CD4-positive, alpha-beta T cell (primary cell): ENCODE data around the gene POLR3K. TPM values are rescaled to one million over a fixed set of nuclear protein-coding genes. Genes with fewer than 3 reads are reported as not detected.
A peak's percentile ranks its signal among the peaks of the same experiment; 100 is the strongest.

ENCODE experiments used
- ATAC-seq: fragments of 200-7000 bp; cut with Tn5 transposase; one replicate; pipeline ENCODE4 v1.10.0; 2022; ENCODE audit warnings: mild to moderate bottlenecking; ENCODE audit not compliant: poor library complexity
- CTCF ChIA-PET: fragments of 350-600 bp; sonication (Branson Sonifier 250); formaldehyde crosslinking; loops from one replicate; lab custom pipeline; 2021; ENCODE audit warnings: antibody characterized with exemption, inconsistent platforms; lab: Charles Lee
- POLR2A ChIA-PET: fragments of 350-600 bp; sonication (Branson Sonifier 250); formaldehyde crosslinking; loops from one replicate; lab custom pipeline; 2021; ENCODE audit warnings: antibody characterized with exemption, inconsistent platforms; lab: Charles Lee
- DNase-seq, 14 experiments: peaks; one replicate each; pipeline ENCODE4 v3.0.0-alpha.2; 2013 to 2020; ENCODE audit warnings: mixed read lengths in 2 of 14
- H3K27ac ChIP-seq, 2 donors: one replicate each; pipeline versions ENCODE4 v1.5.1 to v1.7.0; 2013; ENCODE audit warnings: low read length in 2 of 2, low read depth in 1 of 2, mild to moderate bottlenecking in 1 of 2
- H3K27me3 ChIP-seq, 2 experiments: 1 replicate in 1 of 2; 2 replicates in 1 of 2; pipeline versions ENCODE4 v1.6.1 to v1.7.0; 2013; ENCODE audit warnings: low read length in 2 of 2, control low read depth in 1 of 2, mild to moderate bottlenecking in 1 of 2, moderate library complexity in 1 of 2; ENCODE audit not compliant: insufficient read depth in 2 of 2, control insufficient read depth in 1 of 2
- H3K36me3 ChIP-seq: one replicate; pipeline ENCODE4 v1.6.1; 2013; ENCODE audit warnings: low read length, control low read depth; ENCODE audit not compliant: insufficient read depth
- H3K4me1 ChIP-seq: one replicate; pipeline ENCODE4 v1.6.1; 2013; ENCODE audit warnings: low read length, control low read depth; ENCODE audit not compliant: insufficient read depth
- H3K4me3 ChIP-seq: one replicate; pipeline ENCODE4 v1.5.1; 2013; ENCODE audit warnings: mild to moderate bottlenecking, low read length, moderate library complexity
- H3K9me3 ChIP-seq, 2 experiments: 1 replicate in 1 of 2; 2 replicates in 1 of 2; pipeline versions ENCODE4 v1.6.1 to v1.7.0; 2013; ENCODE audit warnings: low read length in 2 of 2, mild to moderate bottlenecking in 2 of 2, control low read depth in 1 of 2, moderate library complexity in 1 of 2; ENCODE audit not compliant: control insufficient read depth in 1 of 2, insufficient read depth in 1 of 2
- H3K27ac Mint-ChIP-seq: one replicate; pipeline ENCODE4 v1.8.0; 2020; ENCODE audit warnings: mixed read lengths
- H3K27me3 Mint-ChIP-seq: one replicate; pipeline ENCODE4 v1.8.0; 2021; ENCODE audit warnings: mixed read lengths
- H3K36me3 Mint-ChIP-seq: one replicate; pipeline ENCODE4 v1.8.0; 2021; ENCODE audit warnings: low read depth, mixed read lengths
- H3K4me1 Mint-ChIP-seq: one replicate; pipeline ENCODE4 v1.8.0; 2021; ENCODE audit warnings: low read depth, mixed read lengths
- H3K4me3 Mint-ChIP-seq: one replicate; pipeline ENCODE4 v1.8.0; 2020; ENCODE audit warnings: mild to moderate bottlenecking, mixed read lengths
- H3K9me3 Mint-ChIP-seq: one replicate; pipeline ENCODE4 v1.8.0; 2020; ENCODE audit warnings: mixed read lengths
- CTCF ChIP-seq: fragments of 200-600 bp; IDR thresholded peaks from one replicate; pipeline ENCODE4 v1.8.0; 2022; ENCODE audit warnings: antibody characterized with exemption, mild to moderate bottlenecking
- intact Hi-C, 2 experiments: fragments of 100-400 bp; cut with DNase I in 1 of 2; cut with micrococcal nuclease in 1 of 2; formaldehyde crosslinking; loops; one replicate each; pipeline versions ENCODE4 v1.15.1 to v1.9.0; 2023 to 2025; cut with DNase I, micrococcal nuclease
- total RNA-seq, 174 experiments: library from RNA in 2 of 174; stranded (reverse) in 2 of 174; gene quantifications; one replicate each; pipeline ENCODE4 v1.2.3 and lab custom pipeline; 2021 to 2026

Gene POLR3K
- total RNA-seq, 2 experiments from 2014 or later, result 4.1 TPM

DNA sequence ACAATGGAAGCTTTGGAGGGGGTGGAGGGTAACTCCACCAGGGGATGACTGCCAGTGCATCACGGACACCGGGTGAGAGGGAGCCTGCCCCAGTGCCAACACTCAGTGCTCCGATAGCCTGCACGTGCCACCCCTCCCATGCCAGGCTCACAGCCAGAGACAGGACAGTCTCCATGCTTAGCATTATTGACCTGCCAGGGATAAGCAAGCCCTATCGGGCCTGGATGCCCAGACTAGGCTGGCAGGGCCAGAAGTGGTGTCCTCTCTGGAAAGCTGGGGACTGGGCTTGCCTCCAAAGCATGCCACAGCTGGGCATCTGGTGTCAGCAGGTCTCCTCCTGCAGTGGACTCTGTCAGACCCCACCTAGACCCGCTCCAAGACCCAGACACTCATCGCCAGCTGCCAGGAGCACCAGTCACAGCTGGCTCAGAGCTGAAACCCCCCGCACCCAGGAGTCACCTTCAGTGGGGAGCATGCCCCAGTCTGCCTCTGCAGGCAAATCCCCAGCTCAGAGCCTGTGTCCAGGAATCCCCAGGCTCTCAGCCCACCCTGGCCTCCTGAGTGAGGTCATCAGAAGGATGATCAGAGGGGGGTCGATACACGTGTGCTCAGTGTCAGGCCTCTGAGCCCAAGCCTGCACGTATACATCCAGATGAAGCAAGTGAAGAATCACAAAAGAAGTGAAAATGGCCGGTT is 20.8 kb upstream of the POLR3K start:
- Mint-ChIP-seq H3K27ac (no peak overlapping the region), H3K4me1 (peaks cover 26% of the 10 kb centered on the region), H3K9me3 (no peaks in the 10 kb centered on the region), H3K4me3 (no peak overlapping the region), H3K27me3 (peaks cover 48% of the 10 kb centered on the region), H3K36me3 (no peaks in the 10 kb centered on the region)
- intact Hi-C loops, result no loop called here
- no peak for TF ChIP-seq CTCF
- ChIA-PET POLR2A (no interaction called here), CTCF (interaction anchor here (2.7 kb wide), 1 partner anchor 9 kb away, joined by 16 read pairs; no protein-coding TSS in a partner anchor)
- DNase-seq, result no peak
- Histone ChIP-seq H3K36me3 (no peaks in the 10 kb centered on the region), H3K27ac (no peak overlapping the region), H3K4me3 (no peak overlapping the region), H3K27me3 (peaks cover 19 to 39% of the 10 kb centered on the region in 2 experiments), H3K4me1 (peaks cover 38% of the 10 kb centered on the region), H3K9me3 (peaks cover 0 to 12% of the 10 kb centered on the region in 2 experiments)
- ATAC-seq, result no peak

DNA sequence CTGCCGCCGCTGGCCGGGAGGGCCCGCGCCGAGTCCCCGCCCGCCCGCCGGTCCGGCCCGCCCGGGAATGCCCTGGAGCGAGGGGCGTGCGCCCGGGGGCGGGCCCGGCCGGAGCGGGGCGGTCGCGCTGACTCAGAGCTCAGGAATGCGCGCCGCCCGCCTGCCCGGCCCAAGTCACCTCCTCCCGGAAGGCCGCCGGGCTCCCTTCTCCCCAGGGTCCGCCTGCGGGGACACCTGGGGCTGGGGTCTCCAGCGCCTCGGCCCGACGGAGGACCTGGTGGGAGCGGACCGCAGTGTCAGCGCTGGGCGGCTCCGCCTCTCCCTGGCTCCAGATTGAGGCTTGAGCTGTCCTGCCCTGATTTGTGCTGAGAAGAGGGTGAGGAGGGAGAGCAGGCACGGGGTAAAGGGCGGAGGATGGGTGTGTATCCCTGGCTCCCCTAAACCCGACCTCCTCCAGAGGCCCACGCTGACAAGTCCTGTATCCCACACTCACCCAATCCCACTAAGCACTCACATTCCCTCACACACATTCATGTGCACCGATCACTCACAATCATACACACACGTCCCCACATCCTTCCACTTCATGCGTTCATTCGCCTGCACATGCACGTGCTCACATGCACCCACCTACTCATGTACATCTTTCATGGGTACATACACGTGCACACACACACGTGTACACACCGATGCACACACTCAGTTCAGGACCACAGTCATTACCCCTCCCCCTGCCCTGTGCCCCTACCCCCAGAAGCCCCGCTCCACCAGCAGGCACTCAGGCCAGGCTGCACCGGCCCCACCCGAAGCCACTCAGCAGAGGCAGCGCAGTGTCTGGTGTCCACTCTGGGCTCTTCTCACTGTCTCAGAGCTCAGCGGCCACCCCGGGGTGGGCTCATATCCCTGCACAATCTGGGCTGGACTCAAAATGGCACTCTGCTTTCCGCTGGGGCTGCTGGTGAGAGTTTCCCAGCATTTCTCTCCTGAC is 19.4 kb upstream of the POLR3K start, which contains the start of gene RHBDF1:
Gene RHBDF1, minus strand, starts transcription at position 71 of the 988 bp plus-strand sequence. CDS start 7,616 bp downstream, outside the sequence.
- no peak for TF ChIP-seq CTCF
- POLR2A ChIA-PET, result no interaction called here
- H3K4me3 ChIP-seq, result no peak within 1 kb of the TSS
- ATAC-seq (no peak), DNase-seq (peak in 1 of 14 experiments; percentile 37)
- H3K27me3 ChIP-seq, result peaks cover 19 to 39% of the 10 kb centered on the region in 2 experiments
- Mint-ChIP-seq H3K9me3 (no peaks in the 10 kb centered on the region), H3K36me3 (no peaks in the 10 kb centered on the region), H3K4me1 (peaks cover 26% of the 10 kb centered on the region), H3K4me3 (peak within 1 kb of the TSS; percentile 36), H3K27me3 (peaks cover 52% of the 10 kb centered on the region), H3K27ac (no peak within 1 kb of the TSS)
- intact Hi-C loops, result no loop called here
- H3K9me3 ChIP-seq, result peaks cover 0 to 12% of the 10 kb centered on the region in 2 experiments
- no peaks in the 10 kb centered on the region for H3K36me3 ChIP-seq
- CTCF ChIA-PET, result interaction anchor here (1.7 kb wide), 1 partner anchor 24 kb away, joined by 11 read pairs; no protein-coding TSS in a partner anchor
- H3K4me1 ChIP-seq, result peaks cover 31% of the 10 kb centered on the region
- no peak within 1 kb of the TSS for H3K27ac ChIP-seq

DNA sequence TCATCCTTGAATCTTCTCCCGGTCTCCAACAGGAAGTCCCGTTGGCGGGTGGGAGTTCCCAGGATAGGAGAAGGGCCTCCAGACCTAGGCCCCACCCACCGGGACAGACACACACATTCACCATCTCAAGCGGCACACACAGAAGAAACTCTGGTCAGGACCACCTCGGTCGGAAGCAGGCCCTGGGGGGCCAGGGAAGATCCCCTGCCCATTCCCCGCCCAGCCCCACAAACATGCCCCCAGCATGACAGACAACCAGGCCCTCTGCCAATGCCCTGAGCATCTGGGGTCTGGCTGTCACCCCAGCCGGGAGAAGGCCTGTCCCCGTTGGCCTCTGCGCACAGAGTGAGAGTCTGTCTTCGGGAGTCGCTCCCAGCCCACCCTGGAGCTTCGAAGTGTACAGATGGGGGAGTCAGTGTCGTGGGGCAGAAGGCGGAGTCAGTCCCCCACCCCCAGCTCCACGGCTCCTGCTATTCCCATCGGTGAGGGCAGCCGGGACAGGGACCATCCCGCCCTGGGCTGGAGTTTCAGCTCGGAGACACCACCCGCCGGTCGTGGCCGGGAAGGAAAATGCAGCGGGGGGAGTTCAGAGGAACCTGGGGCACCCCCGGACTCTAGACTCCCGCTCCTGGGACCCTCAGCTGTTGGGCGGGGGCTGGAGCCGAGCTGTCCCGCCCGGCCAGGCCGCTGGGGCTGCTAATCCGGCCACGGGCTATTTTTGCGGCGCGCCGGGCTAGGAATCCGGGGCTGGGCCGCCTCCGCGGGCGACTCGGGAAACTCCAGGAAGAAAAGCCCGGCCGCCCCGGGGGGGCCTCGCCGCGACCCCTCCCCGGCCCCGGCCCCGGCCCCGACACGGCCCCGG is 18.4 kb upstream of the POLR3K start:
- ChIA-PET POLR2A (no interaction called here), CTCF (interaction anchor here (1.7 kb wide), 1 partner anchor 25 kb away, joined by 11 read pairs; no protein-coding TSS in a partner anchor)
- no peak for TF ChIP-seq CTCF
- Histone ChIP-seq H3K36me3 (no peaks in the 10 kb centered on the region), H3K4me1 (peaks cover 21% of the 10 kb centered on the region), H3K4me3 (no peak overlapping the region), H3K27me3 (peaks cover 20 to 39% of the 10 kb centered on the region in 2 experiments), H3K9me3 (peaks cover 0 to 12% of the 10 kb centered on the region in 2 experiments), H3K27ac (no peak overlapping the region)
- DNase-seq (no peak), ATAC-seq (no peak)
- no peak overlapping the region for H3K27ac Mint-ChIP-seq
- intact Hi-C loops, result no loop called here
- no peaks in the 10 kb centered on the region for H3K36me3 Mint-ChIP-seq
- H3K9me3 Mint-ChIP-seq, result no peaks in the 10 kb centered on the region
- peaks cover 19% of the 10 kb centered on the region for H3K4me1 Mint-ChIP-seq
- H3K4me3 Mint-ChIP-seq, result no peak overlapping the region
- peaks cover 56% of the 10 kb centered on the region for H3K27me3 Mint-ChIP-seq
